K562 (cell line): ENCODE measurements around the gene DTNA. TPM values are rescaled to one million over a fixed set of nuclear protein-coding genes. Genes with fewer than 3 reads are reported as not detected.

Source experiments
- ATAC-seq: fragments of 200-7000 bp; cut with Tn5 transposase; 3 replicates; pipeline ENCODE4 v1.9.1; 2020; ENCODE audit warnings: moderate library complexity
- BruUV-seq: library from RNA; stranded (reverse); fragments of 400-500 nt; replicated peaks from 2 replicates; lab custom pipeline; 2021; lab: Mats Ljungman, UMichigan
- CTCF ChIA-PET: fragments of 300-600 bp; formaldehyde crosslinking; extraction: SDS; loops from one replicate; lab custom pipeline; 2021; ENCODE audit warnings: low intra/inter-chr PET ratio; lab: Yijun Ruan, JAX
- POLR2A ChIA-PET: fragments of 300-600, 350-650 bp; sonication (Branson Sonifier 250); formaldehyde crosslinking; extraction: SDS; loops from one replicate; lab custom pipeline; 2021; ENCODE audit warnings: antibody characterized with exemption, inconsistent platforms; lab: Yijun Ruan, JAX
- DNase-seq, 4 experiments: peaks; one replicate each; pipeline versions ENCODE4 v3.0.0 to v3.0.0-alpha.2; 2011 to 2018; ENCODE audit warnings: low spot score in 3 of 4, mixed read lengths in 3 of 4; ENCODE audit errors: extremely low read depth in 1 of 4
- FAIRE-seq: peaks from 2 replicates; lab custom pipeline; 2011; peaks lifted over from hg19 to GRCh38; lab: Jason Lieb, UNC
- H2AFZ ChIP-seq: 2 replicates; pipeline ENCODE4 v1.6.0; 2011; ENCODE audit warnings: low read depth, low read length, control low read depth, inconsistent platforms
- H3K27ac ChIP-seq: fragments of 200-600 bp; 3 replicates; pipeline ENCODE4 v1.8.0; 2011; ENCODE audit warnings: low read depth, mild to moderate bottlenecking, control low read depth, inconsistent platforms, low read length, moderate library complexity, mixed read lengths; ENCODE audit errors: extremely low read depth
- H3K27me3 ChIP-seq, 2 experiments: fragments of 300-600 bp in 1 of 2; 2 replicates in 1 of 2; 3 replicates in 1 of 2; pipeline versions ENCODE4 v1.6.0 to v1.8.0; 2011; ENCODE audit warnings: inconsistent platforms in 2 of 2, low read length in 2 of 2, mild to moderate bottlenecking in 1 of 2, mixed read lengths in 1 of 2, moderate library complexity in 1 of 2; ENCODE audit not compliant: control insufficient read depth in 2 of 2, insufficient read depth in 2 of 2
- H3K36me3 ChIP-seq: fragments of 300-600 bp; 3 replicates; pipeline ENCODE4 v1.8.0; 2011; ENCODE audit warnings: mild to moderate bottlenecking, low read length, inconsistent platforms; ENCODE audit not compliant: control insufficient read depth, insufficient read depth
- H3K4me1 ChIP-seq, 2 experiments: fragments of 200-600 bp in 1 of 2; replicated peaks in 1 of 2; 2 replicates in 1 of 2; 3 replicates in 1 of 2; pipeline versions ENCODE4 v1.5.1 to v1.8.0; 2011; ENCODE audit warnings: inconsistent platforms in 2 of 2, low read length in 2 of 2, mild to moderate bottlenecking in 1 of 2, mixed read lengths in 1 of 2, moderate library complexity in 1 of 2; ENCODE audit not compliant: control insufficient read depth in 2 of 2, insufficient read depth in 2 of 2
- H3K4me2 ChIP-seq: 2 replicates; pipeline ENCODE4 v1.6.1; 2011; ENCODE audit warnings: low read length, control low read depth, inconsistent platforms, mixed read lengths; ENCODE audit not compliant: insufficient read depth
- H3K4me3 ChIP-seq: fragments of 200-600 bp; sonication (generic), shearing (Covaris generic); 2 replicates; pipeline ENCODE4 v1.5.1; 2016; ENCODE audit warnings: control low read depth, inconsistent platforms
- H3K79me2 ChIP-seq: fragments of 200-600 bp; 3 replicates; pipeline ENCODE4 v1.8.0; 2011; ENCODE audit warnings: low read length, inconsistent platforms; ENCODE audit not compliant: control insufficient read depth, insufficient read depth
- H3K9ac ChIP-seq, 2 experiments: 2 replicates each; pipeline versions ENCODE4 v1.6.0 to v1.6.1; 2011; ENCODE audit warnings: low read depth in 2 of 2, low read length in 2 of 2, control low read depth in 1 of 2, inconsistent platforms in 1 of 2, mild to moderate bottlenecking in 1 of 2, mixed read lengths in 1 of 2; ENCODE audit not compliant: insufficient read depth in 1 of 2
- H3K9me1 ChIP-seq: one replicate; pipeline ENCODE4 v1.6.0; 2011; ENCODE audit warnings: inconsistent platforms, mild to moderate bottlenecking, low read length, moderate library complexity; ENCODE audit not compliant: control insufficient read depth, insufficient read depth
- H3K9me3 ChIP-seq: replicated peaks from 2 replicates; pipeline ENCODE4 v1.5.1; 2011; ENCODE audit warnings: low read depth, low read length, inconsistent platforms; ENCODE audit not compliant: control insufficient read depth, insufficient read depth
- H4K20me1 ChIP-seq: replicated peaks from 2 replicates; pipeline ENCODE4 v1.6.1; 2011; ENCODE audit warnings: low read length, inconsistent platforms, mixed read lengths; ENCODE audit not compliant: control insufficient read depth, insufficient read depth
- COPS2 ChIP-seq: fragments of 450-650 bp; conservative IDR thresholded peaks from 2 replicates; pipeline ENCODE4 v1.6.1; 2016; ENCODE audit warnings: mild to moderate bottlenecking, moderate library complexity
- FOXK2 ChIP-seq, 2 experiments: fragments of 450-650 bp; IDR thresholded peaks in 1 of 2; conservative IDR thresholded peaks in 1 of 2; 2 replicates each; pipeline ENCODE4 v1.6.1; 2016; ENCODE audit warnings: low read depth in 2 of 2, mild to moderate bottlenecking in 1 of 2
- HMG20A ChIP-seq: fragments of 450-650 bp; formaldehyde crosslinking; conservative IDR thresholded peaks from 2 replicates; pipeline ENCODE4 v1.4.0; 2020; ENCODE audit warnings: mild to moderate bottlenecking, mixed read lengths
- KLF6 ChIP-seq: fragments of 250-450 bp; sonication (Bioruptor Pico); IDR thresholded peaks from 2 replicates; pipeline ENCODE4 v1.4.0; 2020; ENCODE audit warnings: mild to moderate bottlenecking, moderate library complexity, borderline replicate concordance
- MYC ChIP-seq, 2 experiments: fragments of 250-450 bp in 1 of 2; sonication (Bioruptor Pico) in 1 of 2; IDR thresholded peaks; 2 replicates each; pipeline versions ENCODE4 v1.5.1 to v1.6.1; 2012 to 2021; ENCODE audit warnings: low read depth in 2 of 2, borderline replicate concordance in 1 of 2, improper control_type of control experiment in 1 of 2, low read length in 1 of 2, mild to moderate bottlenecking in 1 of 2, moderate library complexity in 1 of 2
- PHF20 ChIP-seq: fragments of 450-650 bp; IDR thresholded peaks from 2 replicates; pipeline ENCODE4 v1.6.1; 2018; ENCODE audit not compliant: partially characterized antibody
- RAD51 ChIP-seq: fragments of 450-650 bp; IDR thresholded peaks from 2 replicates; pipeline ENCODE4 v1.7.1; 2016; ENCODE audit warnings: low read depth, mild to moderate bottlenecking, borderline replicate concordance
- SP2 ChIP-seq: IDR thresholded peaks from 2 replicates; pipeline ENCODE4 v1.6.1; 2011; ENCODE audit warnings: mild to moderate bottlenecking, low read depth, low read length, moderate library complexity; ENCODE audit not compliant: poor library complexity, severe bottlenecking; ENCODE audit errors: extremely low read depth
- USF2 ChIP-seq: sonication (generic); formaldehyde crosslinking; IDR thresholded peaks from 2 replicates; pipeline ENCODE4 v1.5.0; 2020; ENCODE audit warnings: missing genetic modification reagents
- ZNF316 ChIP-seq: fragments of 450-650 bp; IDR thresholded peaks from 2 replicates; pipeline ENCODE4 v1.6.1; 2016
- ZNF408 ChIP-seq: fragments of 250-450 bp; sonication (Bioruptor Pico); IDR thresholded peaks from 2 replicates; pipeline ENCODE4 v1.4.0; 2020; ENCODE audit warnings: low read depth, mild to moderate bottlenecking, moderate library complexity
- WGBS: fragments of 100-300 bp; shearing (Covaris generic); methylation state at CpG from one replicate; pipeline ENCODE4 v1.1.6; 2016; ENCODE audit warnings: low coverage, mixed read lengths; ENCODE audit not compliant: insufficient coverage; ENCODE audit errors: missing lambda C conversion rate; 5-methylcytosine and 5-hydroxymethylcytosine counted together
- in situ Hi-C: fragments of 300-500 bp; cut with MboI; formaldehyde crosslinking; loops from 4 replicates; pipeline ENCODE4 v1.15.0; 2018; ENCODE audit warnings: inconsistent platforms, mixed read lengths
- intact Hi-C: fragments of 100-400 bp; cut with micrococcal nuclease; formaldehyde crosslinking; loops from 2 replicates; pipeline ENCODE4 v1.14.2; 2022
- polyA plus RNA-seq, 8 experiments: library from polyadenylated mRNA; depleted of rRNA in 4 of 8; stranded (reverse) in 5 of 8; unstranded in 3 of 8; fragments of >200 nt; fragmentation: Nextera tagmentation in 2 of 8; fragmentation: Illumina TruSeq in 1 of 8; extraction: Ambion mirVana in 2 of 8; extraction: Trizol in 1 of 8; gene quantifications; 2 replicates each; pipeline versions ENCODE4 v1.2.1 to v1.2.3, GENCODE V29; 2011 to 2014; ENCODE audit warnings: inconsistent platforms in 1 of 8, missing spikeins in 1 of 8
- total RNA-seq, 7 experiments: library from RNA; depleted of rRNA in 6 of 7; stranded (reverse); fragments of >200 nt in 6 of 7; fragmentation: Illumina TruSeq in 2 of 7; extraction: Trizol in 2 of 7; gene quantifications; 2 replicates each; pipeline versions ENCODE4 v1.2.1 to v1.2.3, GENCODE V29; 2011 to 2021; ENCODE audit warnings: low replicate concordance in 1 of 7
- TF ChIP-seq, protein P1 (sequence below): fragments of 250-450 bp; sonication (Bioruptor Pico); IDR thresholded peaks from 2 replicates; pipeline ENCODE4 v1.4.0; 2020
- TF ChIP-seq, protein P2 (sequence below): IDR thresholded peaks from 2 replicates; pipeline ENCODE4 v1.6.1; 2016; ENCODE audit warnings: missing genetic modification characterization, missing compliant biosample characterization

The DTNA gene
- total and polyA plus RNA-seq, 9 of the 15 experiments (the other 6 are each of a cell fraction or from before 2014, with no cell fraction given) = 0.07 to 2.4 (median 0.22) TPM; not detected in 2

GRCh38 chr18:34864836-34865497 is 154.9 kb downstream of the DTNA start:
- Histone ChIP-seq H2AFZ (no peak overlapping the region), H3K4me3 (no peak overlapping the region), H3K4me1 (no peaks in the 10 kb centered on the region), H3K27me3 (no peaks in the 10 kb centered on the region), H3K9ac (no peak overlapping the region), H3K27ac (no peak overlapping the region), H4K20me1 (no peaks in the 10 kb centered on the region), H3K79me2 (no peaks in the 10 kb centered on the region), H3K4me2 (no peak overlapping the region), H3K36me3 (no peaks in the 10 kb centered on the region), H3K9me3 (no peaks in the 10 kb centered on the region), H3K9me1 (no peaks in the 10 kb centered on the region)
- ChIA-PET POLR2A (no interaction called here), CTCF (no interaction called here)
- no peak for DNase-seq
- in situ Hi-C loops (no loop called here), intact Hi-C loops (loop anchor here (10.0 kb wide), 2 partner anchors 300 to 510 kb away; partner anchors contain the start of gene ZNF396)
- 7% methylated on average over 3 of the region's 3 CpGs for WGBS
- FAIRE-seq = no peak
- BruUV-seq = no TSS peak
- ATAC-seq = no peak
- TF ChIP-seq PHF20 = no peak
- TF ChIP-seq ZNF408 (CRISPR knock-in tag) = no peak
- peak; percentile 35 to 56; a peak in 1 of 4 replicates for TF ChIP-seq FOXK2 (conservative IDR thresholded peaks at IDR 0.05 in 1 of 2, IDR thresholded peaks at IDR 0.05 in 1 of 2; ENCODE audit: low read depth in 2 of 2)
- TF ChIP-seq, protein P1, sequence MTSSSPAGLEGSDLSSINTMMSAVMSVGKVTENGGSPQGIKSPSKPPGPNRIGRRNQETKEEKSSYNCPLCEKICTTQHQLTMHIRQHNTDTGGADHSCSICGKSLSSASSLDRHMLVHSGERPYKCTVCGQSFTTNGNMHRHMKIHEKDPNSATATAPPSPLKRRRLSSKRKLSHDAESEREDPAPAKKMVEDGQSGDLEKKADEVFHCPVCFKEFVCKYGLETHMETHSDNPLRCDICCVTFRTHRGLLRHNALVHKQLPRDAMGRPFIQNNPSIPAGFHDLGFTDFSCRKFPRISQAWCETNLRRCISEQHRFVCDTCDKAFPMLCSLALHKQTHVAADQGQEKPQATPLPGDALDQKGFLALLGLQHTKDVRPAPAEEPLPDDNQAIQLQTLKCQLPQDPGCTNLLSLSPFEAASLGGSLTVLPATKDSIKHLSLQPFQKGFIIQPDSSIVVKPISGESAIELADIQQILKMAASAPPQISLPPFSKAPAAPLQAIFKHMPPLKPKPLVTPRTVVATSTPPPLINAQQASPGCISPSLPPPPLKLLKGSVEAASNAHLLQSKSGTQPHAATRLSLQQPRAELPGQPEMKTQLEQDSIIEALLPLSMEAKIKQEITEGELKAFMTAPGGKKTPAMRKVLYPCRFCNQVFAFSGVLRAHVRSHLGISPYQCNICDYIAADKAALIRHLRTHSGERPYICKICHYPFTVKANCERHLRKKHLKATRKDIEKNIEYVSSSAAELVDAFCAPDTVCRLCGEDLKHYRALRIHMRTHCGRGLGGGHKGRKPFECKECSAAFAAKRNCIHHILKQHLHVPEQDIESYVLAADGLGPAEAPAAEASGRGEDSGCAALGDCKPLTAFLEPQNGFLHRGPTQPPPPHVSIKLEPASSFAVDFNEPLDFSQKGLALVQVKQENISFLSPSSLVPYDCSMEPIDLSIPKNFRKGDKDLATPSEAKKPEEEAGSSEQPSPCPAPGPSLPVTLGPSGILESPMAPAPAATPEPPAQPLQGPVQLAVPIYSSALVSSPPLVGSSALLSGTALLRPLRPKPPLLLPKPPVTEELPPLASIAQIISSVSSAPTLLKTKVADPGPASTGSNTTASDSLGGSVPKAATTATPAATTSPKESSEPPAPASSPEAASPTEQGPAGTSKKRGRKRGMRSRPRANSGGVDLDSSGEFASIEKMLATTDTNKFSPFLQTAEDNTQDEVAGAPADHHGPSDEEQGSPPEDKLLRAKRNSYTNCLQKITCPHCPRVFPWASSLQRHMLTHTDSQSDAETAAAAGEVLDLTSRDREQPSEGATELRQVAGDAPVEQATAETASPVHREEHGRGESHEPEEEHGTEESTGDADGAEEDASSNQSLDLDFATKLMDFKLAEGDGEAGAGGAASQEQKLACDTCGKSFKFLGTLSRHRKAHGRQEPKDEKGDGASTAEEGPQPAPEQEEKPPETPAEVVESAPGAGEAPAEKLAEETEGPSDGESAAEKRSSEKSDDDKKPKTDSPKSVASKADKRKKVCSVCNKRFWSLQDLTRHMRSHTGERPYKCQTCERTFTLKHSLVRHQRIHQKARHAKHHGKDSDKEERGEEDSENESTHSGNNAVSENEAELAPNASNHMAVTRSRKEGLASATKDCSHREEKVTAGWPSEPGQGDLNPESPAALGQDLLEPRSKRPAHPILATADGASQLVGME (CRISPR knock-in tag) = no peak
- peak; percentile 72 for TF ChIP-seq RAD51
- no peak for TF ChIP-seq HMG20A
- TF ChIP-seq SP2 = no peak
- TF ChIP-seq USF2 (CRISPR knock-in tag) = peak; percentile 59
- TF ChIP-seq MYC (IDR thresholded peaks at IDR 0.05; ENCODE audit: low read depth, low read length) = 0 out of 2 replicates have a peak, but pooled peaks have one; percentile 14
- no peak for TF ChIP-seq MYC (CRISPR knock-in tag; IDR thresholded peaks at IDR 0.05; ENCODE audit: borderline replicate concordance, low read depth)
- TF ChIP-seq ZNF316 = 0 out of 2 replicates have a peak, but pooled peaks have one; percentile 9
- 0 out of 2 replicates have a peak, but pooled peaks have one; percentile 33 for TF ChIP-seq KLF6
- TF ChIP-seq COPS2 = no peak
- TF ChIP-seq, protein P2, sequence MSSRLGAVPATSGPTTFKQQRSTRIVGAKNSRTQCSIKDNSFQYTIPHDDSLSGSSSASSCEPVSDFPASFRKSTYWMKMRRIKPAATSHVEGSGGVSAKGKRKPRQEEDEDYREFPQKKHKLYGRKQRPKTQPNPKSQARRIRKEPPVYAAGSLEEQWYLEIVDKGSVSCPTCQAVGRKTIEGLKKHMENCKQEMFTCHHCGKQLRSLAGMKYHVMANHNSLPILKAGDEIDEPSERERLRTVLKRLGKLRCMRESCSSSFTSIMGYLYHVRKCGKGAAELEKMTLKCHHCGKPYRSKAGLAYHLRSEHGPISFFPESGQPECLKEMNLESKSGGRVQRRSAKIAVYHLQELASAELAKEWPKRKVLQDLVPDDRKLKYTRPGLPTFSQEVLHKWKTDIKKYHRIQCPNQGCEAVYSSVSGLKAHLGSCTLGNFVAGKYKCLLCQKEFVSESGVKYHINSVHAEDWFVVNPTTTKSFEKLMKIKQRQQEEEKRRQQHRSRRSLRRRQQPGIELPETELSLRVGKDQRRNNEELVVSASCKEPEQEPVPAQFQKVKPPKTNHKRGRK = peak; percentile 85
